ENCODE results near the gene GOLM1.
A peak's percentile ranks its signal among the peaks of the same experiment; 100 is the strongest.
"Not testable (repeated sequence)": the region's sequence is repeated elsewhere in the genome, so short reads cannot be mapped to it uniquely, and the experiment has no call there.

Gene GOLM1, protein sequence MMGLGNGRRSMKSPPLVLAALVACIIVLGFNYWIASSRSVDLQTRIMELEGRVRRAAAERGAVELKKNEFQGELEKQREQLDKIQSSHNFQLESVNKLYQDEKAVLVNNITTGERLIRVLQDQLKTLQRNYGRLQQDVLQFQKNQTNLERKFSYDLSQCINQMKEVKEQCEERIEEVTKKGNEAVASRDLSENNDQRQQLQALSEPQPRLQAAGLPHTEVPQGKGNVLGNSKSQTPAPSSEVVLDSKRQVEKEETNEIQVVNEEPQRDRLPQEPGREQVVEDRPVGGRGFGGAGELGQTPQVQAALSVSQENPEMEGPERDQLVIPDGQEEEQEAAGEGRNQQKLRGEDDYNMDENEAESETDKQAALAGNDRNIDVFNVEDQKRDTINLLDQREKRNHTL

DNA sequence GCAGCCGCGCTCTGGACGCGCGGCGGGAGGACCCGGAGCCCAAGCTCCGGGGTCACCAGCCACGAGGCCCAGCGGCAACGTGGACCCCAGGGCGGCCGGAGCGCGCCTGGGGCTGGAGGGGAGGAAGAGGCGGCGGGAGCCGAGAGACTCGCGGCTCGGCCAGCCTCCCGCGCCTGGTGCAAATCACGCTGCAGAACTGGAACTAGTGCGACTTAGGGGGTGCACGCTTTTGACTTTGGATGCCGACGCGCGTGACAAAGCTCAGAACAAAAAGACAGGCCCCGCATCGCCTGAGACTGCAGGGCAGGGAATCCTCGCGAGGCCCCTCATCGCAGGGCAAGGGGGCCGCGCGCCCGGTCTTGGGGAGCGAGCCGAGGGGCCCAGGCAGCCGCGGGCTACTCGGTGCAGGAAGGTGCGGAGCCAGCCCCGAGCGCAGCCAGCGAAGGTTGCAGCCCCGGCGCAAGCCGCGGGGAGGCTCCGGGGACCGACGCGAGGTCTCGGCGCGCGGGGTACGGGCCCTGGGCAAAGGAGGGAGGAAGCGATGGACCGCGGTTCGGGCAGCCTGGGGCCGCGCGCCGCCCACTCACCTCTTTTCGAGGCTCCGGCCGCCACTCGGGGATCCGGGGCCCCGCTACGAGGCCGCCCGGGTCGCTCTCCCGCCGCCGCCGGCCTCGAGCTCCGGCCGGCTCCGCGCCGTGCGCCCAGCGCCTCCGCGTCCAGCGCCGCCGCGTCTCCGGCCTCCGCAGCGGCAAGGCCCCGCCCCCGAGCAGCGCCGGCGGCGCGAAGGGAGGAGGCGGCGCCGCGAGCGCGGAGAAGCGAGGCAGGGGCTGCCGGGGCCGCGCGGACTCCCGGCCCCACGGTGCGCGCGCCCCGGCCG is at the start of gene GOLM1:
Gene GOLM1, minus strand, starts transcription at position 735 of the 877 bp plus-strand sequence. CDS start 20,238 bp downstream, outside the sequence.
- DNase-seq, result peak; percentile 38

DNA sequence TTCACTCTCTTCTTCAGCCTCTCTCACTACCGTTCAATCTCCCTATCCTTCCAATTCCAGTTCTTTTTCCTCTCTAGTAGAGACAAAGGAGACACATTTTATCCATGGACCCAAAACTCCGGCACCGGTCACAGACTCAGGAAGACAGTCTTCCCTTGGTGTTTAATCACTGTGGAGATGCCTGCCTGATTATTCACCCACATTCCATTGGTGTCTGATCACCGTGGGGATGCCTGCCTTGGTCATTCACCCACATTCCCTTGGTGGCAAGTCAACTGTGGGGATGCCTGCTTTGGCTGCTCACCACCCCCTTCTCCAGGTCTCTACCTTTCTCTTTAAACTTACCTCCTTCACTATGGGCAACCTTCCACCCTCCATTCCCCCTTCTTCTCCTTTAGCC is 47.3 kb upstream of the GOLM1 start:
- DNase-seq, result not testable (repeated sequence)

DNA sequence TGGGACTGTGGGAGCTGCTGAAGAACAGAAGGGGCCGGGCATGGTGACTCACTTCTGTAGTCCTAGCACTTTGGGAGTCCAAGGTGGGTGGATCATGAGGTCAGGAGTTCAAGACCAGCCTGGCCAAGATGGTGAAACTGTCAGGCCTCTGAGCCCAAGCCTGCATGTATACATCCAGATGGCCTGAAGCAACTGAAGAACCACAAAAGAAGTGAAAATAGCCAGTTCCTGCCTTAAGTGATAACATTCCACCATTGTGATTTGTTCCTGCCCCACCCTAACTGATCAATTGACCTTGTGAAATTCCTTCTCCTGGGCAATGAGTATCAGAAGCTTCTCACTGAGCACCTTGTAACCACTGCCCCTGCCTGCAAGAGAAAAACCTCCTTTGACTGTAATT is 46.6 kb upstream of the GOLM1 start:
- not testable (repeated sequence) for DNase-seq

DNA sequence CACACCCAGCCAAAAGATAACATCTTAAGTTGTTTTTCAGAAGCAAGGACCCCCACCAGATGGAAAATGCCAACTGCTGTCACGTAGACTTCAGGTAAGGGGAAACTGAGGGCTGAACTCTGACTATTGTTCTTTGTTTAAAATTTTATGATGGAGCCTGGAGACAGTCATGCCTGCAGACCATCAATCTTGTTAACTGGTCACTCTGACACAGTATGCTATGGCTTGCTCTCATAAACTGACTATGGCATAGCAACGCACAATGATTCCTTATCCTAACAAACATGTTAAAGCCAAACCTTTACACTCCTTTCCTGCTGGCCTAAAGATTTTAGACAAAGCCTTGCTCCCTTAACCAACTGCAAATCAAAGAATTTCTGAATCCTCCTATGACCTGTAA is 43.6 kb upstream of the GOLM1 start:
- no peak for DNase-seq

DNA sequence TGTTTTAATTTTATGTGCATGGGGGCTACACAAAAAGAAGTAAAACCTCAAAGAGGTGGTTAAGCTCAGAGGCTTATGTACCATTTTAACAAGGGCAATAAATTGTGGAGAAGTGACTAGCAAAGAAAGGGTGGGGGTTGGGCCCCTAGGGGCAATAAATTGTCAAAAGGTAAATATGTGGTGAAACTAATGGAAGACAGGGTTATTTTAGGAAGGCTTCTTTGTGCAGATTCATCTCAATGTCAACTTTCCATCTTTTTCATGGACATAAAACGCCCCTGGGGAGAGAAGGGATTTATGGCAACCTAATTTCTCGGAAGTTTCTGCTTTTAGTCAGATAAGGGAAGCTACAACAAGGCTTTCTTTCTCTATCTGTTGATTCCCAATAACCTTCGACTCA is 42.5 kb upstream of the GOLM1 start:
- no peak for DNase-seq

DNA sequence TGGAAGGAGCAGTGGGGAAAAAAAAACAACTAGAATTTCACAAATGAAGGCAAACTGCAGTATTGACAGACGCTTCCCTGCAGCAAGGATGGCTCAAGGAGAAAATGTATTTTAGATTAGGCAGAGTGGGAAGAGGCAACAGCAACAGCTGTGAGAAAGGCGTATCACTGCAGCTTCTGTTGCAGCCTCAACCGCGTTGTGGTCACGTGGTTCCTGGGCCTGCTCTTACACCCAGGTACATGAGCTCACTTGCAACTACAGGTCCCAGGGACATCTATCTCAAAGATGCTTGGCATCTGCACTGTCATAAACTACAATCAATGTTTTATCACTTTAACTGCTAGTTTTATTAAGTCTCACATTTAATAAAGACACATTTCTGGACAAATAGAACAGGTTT is 36.0 kb upstream of the GOLM1 start:
- no peak for DNase-seq

DNA sequence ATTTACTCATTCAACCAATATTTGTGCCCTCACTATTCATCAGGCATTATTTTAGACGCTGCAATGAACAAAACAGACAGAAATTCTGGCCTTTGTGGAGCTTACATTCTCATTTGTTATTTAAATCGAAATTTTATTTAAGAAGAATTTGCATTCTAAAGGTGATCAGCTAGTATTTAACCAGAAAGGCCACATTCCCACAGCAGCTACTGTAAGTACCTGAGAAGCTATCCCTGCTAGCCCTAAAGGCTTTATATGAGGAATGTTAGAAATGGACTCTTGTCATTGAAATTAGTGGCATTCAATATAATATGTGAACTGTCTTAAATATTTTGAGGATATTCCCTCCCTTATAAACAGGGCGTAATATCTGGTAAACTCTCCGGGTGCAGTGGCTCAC is 35.0 kb upstream of the GOLM1 start:
- no peak for DNase-seq

DNA sequence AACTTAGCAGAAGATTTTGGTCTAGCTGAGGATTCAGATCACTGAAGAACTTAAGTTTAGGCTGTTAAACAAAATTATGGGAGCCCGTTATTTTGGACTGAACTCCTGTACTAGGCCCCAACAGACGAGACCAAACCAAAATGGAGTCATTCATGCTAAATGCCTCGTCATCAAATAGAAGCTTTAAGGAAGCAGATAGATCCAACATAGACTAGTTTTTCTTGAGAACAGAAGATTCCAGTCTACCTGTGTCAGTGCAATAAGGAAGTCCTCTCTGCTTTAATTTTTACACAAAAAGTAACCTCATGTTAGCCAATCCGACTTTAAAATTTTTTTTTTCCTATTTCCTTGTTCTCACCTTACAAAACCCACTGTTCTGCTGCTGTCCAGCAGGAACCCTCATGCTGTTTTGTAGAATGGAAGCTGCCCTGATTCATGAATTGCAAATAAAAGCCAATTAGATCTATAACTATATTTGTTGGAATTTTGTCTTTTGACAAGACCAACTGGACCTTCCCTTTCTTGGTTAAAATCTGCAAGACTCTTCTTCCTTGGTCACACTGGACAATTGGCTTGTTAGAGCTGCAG is 29.0 kb upstream of the GOLM1 start:
- DNase-seq, result no peak

DNA sequence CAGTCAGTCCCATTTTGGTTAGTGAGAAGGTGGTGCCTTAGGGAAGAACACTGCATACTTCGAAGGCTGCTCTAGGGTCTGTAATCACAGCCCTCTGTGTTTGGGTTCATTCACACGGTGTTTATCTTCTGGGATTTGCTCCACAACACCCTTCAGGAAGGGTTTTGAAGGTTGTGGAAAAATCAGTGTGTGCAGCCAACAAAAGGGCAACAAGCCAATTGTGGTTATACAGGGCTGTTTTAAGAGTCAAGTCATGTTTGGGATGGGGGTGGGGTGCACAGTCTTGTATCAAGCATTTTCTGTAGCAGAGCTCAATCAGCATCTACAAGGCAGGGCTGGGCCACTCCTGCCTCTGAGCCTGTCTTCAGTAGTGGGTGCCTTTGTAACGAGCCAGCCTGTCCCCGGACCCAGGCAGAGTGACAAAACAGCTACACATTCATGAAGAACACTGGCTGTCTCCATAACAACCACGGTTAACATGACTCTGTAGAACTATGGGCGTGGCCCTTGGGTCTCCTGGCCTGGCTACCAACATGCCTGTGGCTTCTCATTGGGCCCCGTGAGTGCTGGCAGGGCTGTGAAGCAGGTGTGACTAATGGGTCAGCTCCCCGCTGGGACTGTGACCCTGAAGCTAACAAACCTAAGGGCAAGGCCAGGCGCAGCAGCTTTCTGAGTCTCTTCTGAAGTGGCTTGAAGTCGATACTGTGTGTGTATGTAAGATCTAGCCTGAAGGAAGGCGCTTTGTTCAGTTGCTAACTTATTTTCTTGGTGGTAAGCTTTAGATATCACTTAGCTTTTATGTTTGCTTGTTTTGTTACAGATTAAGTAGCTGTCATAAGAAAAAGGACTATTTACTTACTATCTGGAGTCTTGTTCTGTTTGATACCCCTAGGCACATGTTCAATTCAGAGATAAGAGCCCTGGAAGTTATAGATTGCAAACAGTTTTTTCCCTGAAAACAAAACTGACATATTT is 27.9 kb upstream of the GOLM1 start:
- peak; percentile 71 for DNase-seq

DNA sequence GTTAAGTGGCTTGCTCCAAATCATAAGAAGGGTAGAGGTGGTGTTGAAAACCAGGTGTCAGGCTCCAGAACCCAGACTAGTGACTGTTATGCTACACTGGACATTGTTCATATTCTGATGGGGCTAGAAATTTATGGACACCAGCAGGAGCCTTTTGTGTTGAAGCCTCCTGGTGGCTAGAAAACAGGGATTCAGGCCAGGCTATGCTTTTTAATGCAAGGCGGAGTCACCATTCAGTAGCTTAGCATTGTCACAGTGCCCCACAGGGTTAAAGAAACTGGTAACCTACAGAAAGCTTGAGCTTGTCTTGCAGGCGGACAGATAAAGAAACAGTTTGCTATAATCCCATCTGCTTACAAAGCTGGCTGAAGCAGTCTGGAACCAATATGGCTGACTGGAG is 23.0 kb upstream of the GOLM1 start:
- DNase-seq, result no peak

DNA sequence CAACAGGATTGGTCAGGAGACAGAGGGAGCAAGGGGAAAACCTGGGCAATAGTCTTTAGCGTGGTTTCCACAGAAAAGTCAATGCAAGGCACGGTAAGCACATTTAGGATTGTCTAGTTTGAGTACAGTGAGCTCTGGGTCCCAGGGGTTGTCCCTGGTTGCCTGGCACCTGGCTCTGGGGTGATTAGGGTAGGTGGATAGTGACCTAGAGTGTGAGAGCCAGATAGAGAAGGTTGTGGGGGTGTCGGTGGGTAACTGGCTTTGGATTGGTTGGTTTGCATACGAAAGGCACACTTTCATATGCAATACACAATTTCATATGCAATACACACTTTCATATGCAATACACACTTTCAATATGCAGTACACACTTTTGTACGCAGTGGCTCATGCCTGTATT is 20.1 kb upstream of the GOLM1 start:
- no peak for DNase-seq

DNA sequence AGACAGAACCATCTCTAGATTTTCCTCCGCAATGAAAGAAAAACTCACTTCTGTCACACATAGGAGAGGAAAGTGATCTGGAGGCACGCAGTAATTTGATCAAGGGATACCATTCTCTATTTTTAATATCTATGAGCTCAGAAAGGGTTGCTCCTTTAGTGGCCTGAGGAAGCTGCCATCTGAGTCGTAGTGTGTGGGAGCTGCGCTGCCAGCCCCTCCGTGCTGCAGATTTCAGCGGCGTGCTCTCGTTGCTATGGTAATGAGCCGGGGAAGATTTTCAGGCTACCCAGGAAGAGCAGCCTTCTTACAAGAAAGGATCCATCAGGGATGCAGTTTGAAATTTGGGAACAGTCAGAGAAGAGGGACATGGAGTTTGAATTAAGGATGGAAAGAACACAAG is 17.1 kb upstream of the GOLM1 start:
- no peak for DNase-seq

DNA sequence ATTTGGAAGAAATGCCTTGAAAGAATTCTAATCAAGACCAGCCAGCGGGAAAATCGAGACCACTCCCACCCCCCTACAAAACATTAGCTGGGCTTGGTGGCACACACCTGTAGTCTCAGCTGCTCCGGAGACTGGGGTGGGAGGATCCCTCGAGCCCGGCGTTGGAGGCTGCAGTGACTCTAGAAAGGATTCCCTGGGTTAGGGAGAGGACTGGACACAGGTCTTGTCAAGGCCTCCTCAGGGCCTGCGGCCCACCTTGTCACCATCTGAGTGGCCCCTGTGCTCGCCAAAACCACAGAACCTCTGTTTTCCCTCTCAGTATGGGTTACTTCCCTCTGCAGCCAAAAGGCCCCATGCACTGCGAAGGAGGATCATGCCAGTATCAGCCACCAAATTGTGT is 16.5 kb upstream of the GOLM1 start:
- no peak for DNase-seq

DNA sequence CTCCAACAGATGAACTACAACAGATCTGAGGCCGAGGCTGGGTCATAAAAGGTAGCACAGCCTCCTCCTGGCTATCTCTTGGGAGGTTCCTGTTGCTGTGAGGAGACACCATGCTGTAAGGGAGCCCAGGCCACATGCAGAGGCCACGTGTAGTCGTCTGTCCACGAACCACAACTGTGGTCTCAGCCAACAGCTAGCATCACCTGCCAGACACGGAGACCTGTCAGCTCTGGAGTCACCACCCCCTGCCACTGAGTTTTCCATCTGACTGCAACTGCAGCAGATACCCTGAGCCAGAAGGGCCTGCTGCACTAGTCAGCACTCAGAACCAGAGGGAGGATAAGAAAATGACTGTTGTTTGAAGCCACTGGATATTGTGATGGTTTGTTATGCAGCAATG is 12.7 kb upstream of the GOLM1 start:
- no peak for DNase-seq

DNA sequence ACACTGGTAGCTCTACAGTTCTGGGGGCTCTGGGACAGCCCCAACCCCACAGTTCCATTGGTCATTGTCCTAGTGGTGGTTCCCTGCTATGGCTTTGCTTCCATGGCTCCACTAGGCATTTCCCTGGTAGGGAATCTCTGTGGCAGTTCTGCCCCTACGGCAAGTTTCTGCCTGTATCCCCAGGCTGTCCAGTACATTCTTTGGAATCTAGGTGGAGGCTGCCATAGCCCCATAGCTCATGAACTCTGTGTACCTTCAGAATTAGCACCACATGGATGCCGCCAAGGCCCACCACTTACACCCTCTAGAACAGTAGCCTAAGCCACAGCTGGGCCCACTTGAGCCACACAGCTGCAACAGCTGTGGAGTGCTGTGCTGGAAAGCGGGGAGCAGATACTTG is 3.3 kb upstream of the GOLM1 start:
- no peak for DNase-seq

DNA sequence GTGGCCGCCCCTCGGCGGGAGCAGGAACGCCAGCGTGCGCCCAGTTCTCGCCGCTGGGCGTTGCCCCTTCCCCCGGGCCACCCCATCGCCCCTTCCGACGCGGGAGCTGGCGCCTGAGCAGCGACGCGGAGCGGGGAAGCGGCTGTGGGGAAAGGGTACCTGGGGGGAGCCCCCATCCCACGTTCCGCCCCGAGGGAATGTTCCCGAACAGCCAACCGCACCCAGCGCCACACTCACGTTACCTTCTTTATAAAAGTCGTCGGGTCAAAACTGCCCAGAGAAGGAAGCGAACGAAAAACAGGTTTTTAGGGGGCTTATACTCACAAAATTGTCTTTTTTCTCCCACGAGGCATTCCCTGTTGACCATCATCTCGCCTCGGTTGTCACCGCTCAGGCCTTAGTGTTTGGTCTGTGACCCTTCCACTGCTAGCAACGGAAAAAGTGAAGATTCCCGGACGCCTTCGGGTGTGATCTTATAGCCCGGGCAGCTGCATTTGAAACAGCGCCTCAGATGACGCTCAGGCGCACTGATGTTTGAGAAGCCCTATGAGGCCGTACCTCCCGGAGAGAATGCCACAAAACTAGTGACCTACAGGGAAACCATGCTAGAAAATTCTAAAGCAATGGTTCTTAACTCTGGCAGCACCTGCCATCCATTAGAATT is 475 bp upstream of the GOLM1 start:
- DNase-seq, result no peak

DNA sequence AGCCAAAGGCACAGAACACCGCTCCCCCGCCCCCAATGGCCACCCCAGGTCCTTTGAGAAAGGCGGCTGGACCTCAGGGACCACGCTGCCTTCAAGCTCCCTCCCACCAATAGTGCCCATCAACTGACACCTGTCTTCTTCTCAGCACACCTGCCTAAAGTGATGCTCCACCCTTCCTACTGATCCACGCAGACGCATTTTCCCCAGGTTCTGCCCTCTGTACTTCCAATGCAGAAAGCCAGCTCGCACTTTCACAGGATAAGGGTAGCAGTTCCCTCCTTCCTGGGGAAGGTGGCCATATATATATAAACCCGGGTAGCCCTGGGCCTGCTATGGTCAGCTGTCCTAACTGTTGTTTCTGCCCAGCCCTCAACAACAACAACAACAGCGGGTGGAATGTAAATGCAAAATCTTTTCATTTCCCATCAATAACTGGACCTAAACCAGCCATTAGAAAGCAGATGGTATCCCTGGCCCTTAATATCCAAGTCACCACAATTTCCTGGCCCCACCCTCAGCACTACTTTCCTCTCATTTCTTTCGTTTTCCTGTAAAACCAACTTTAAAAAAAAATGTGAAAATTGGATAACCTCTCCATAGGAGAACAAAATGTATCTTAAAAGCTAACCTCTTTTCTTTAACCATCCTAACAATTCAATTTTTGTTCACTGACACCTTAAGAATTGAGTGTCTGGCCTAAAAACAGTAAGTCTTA is 1.7 kb downstream of the GOLM1 start:
- no peak for DNase-seq

DNA sequence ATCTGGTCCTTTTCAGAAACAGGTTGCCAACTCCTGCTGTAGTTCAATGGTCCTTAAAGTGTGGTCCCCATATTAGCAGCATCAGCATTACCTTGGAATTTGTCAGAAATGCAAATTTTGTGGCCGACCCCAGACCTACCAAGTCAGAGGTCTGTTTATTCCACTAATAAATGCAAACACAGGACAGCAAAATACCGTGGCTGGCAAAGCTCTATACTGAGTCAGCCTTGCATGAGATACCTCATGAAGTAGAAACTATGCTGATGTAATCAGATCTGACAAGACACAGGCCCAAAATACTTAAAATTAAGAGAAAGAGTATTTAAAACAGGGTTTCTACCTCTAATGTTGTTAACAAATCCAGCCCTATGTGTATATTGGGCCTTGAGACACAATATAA is 3.0 kb downstream of the GOLM1 start:
- DNase-seq, result no peak

DNA sequence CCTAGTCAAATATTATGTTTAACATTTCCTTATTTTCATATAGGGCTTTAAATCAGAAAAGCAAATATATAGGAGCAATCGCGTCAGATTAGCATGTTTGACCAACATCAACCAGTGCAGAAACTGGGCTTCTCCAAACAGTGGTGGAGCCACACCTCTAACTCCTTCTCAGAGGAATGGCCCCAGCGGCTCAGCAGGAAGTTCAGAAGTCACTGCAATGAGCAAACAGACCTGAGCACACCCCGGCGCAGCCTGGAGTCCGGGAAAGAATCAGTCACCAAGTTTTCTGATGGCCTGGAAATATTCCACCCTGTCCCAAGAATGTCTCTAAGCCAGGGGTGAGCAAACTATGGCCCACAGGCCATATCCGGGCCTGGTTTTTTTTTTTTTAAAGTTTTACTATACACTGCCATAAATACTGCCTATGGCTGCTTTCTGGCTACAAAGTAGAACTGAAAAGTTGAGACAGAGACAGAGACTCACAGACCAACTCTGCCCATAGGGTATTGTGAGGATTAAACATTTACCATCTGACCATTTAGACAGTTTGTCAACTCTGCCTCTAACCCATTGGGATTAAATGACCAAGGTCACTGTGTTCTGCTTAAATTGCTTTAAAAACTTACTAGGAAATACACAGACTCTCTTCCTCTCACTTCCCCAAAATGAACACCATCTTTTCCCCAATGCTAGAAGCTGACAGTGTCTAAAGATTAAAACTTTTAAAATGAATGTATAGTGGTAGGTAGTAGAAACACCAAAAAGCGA is 5.4 kb downstream of the GOLM1 start:
- DNase-seq, result no peak

DNA sequence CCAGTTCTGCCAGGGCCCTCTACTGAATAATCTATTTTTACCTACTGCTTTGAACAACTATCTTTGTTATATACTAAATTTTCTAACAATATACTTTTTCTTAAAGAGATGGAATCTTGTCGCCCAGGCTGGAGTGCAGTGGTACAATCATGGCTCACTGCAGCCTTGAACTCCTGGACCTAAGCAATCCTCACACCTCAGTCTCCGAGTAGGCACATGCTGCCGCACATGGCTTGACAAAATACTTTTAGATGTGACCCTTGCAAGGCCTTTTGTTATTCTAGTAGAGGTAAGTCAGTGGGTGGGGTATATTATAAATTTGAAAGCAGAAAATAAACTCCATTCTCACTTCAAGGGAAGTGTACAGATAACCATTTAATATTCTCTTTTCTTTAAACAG is 7.9 kb downstream of the GOLM1 start:
- no peak for DNase-seq

DNA sequence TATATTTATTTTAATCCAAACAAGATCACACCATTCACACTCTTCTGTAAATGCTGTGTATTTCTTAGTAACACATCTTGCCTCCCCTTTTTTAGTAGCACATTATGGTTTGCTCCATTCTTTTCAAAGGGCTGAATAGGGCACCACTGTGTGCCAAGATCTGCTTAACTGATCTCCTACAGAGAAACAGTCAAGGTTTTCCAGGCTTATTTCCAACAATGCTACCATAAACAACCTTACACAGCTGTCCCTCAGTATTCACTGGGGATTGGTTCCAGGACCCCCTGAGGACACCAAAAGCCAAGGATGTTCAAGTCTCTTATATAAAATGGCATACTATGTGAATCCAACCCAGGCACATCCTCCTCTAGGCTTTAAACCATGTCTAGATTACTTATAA is 16.5 kb downstream of the GOLM1 start:
- DNase-seq, result peak; percentile 8
